ENCODE data around the gene PHLDA3.
A peak's percentile ranks its signal among the peaks of the same experiment; 100 is the strongest.

The PHLDA3 gene

DNA sequence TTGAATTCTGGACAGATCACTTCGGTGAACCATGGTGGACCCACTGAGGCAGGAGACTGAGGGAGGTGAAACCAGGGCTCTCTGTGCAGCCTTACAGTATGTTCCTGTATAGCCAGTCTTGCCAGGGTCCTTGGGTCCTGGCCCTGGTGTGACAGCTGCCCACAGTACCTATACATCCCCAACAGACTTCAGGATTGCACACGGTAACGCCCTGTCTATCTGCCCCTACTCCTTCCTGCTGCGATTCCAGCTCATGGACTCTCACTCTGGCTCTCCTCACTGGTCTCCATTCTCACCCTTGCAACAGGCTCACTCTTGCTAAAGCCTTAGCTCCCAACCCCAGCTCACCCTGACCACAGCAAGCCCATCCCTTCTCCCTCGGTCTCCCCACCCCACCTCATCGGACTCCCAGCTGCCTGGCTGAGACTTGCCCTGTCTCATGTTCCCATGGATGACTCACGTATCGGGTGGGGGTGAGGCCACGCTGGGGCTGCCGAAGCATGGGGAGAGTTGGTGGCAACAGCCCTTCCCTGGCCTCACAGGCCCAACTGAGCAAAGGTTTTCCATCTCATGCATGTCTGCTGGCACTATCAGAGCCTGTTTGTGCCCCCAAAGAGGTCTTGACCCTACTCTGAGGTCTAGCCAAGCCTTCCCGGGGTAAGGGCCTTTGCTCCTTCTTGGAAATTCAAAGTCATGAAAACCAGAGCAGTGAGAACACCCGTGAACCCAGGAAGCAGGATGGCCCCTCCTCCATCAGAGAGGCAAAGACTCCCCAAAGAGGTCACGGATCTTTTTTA lies 7.1 kb downstream of the PHLDA3 start:
- peak; percentile 88 to 90 for DNase-seq (ENCODE audit: low read depth in 2 of 2)

DNA sequence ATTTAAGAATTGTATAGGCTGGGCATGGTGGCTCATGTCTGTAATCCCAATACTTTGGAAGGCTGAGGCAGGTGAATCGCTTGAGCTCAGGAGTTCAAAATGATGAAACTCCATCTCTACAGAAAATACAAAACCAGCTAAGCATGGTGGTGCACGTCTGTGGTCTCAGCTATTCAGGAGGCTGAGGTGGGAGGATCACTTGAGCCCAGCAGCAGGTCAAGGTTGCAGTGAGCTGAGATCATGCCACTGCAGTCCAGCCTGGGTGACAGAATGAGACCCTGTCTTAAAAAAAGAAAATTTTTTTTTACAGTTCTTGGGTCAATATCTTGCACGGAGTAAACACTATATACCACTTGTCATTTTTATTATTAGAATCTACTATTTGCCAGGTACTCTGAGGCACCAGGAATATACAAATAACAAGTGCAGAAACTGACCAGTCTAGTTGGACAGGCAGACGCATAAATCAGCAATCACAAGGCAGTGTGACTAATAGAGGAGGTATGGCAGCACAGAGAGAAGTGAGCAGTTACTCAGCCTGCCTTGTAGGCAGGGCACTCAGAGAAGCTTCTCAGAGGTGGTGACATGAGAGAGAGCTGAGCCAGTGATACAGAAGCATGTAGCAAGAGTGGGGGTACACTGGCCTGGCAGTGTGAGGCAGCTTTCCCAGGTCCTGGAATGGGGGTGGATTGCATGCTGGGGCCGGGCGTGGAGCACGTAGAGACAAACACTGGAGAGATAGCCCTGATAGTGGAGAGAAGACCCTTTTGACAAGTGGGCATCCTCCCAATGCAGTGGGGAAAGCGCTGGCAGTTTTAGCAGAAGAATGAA lies 8.0 kb downstream of the PHLDA3 start:
- DNase-seq (ENCODE audit: low read depth in 2 of 2): peak; percentile 82 to 84

DNA sequence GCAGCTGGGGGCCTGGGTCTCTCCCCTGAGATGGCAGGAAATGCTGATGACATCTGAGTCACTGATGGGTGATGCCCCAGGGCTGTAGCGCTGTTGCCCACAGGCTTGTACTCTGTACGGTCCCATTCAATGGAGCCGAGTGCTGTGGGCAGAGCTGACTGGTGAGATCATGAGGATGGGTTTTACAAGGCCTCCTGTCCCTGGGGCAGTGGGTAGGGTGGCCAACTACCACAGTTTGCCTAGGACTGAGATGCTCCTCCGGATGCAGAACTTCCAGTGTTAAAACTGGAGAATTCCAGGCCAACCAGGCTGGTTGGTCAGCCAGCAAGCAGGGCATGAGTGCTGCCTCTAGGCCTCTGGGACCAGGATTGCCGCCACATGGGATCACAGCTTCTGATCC lies 9.2 kb downstream of the PHLDA3 start:
- DNase-seq (ENCODE audit: low read depth in 2 of 2): no peak

DNA sequence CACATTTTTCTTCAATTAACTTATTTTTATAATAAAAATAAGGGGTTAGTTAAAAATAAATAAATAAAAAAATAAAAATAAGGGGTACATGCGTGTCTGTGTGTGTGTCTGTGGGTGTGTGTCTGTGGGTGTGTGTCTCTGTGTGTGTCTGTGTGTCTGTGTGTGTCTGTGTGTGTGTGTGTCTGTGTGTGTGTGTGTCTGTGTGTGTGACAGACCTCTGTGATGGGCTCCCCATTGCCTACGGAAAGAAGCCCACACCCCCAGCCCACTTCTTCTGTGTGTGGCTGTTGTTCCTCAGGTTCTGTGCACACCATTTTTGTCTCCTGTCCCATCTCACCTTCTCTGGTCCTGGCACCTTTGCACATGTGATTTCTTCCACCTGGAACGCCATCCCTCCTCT lies 9.9 kb downstream of the PHLDA3 start:
- DNase-seq (ENCODE audit: low read depth in 2 of 2): no peak

DNA sequence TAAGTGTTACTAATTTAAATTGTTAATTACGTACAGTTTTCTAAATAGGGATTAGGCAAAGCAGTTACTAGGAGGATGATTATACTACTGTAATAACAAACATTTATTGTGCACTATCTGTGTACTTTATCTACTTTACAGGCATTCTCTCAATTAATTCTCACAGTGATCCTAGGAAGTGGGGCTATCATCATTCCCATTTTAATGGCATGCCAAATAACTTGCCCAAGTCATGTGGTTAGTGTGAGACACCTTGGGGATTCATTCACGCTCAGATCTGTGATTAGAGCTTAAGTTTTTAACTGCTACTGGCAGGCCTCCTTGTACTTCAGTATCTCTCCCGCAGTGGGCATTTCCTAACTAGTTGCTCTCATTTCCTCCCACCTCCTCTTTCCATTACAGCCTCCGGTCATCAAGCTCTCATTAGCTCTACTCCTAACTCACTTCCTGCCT lies 11.5 kb downstream of the PHLDA3 start:
- no peak for DNase-seq (ENCODE audit: low read depth in 2 of 2)

DNA sequence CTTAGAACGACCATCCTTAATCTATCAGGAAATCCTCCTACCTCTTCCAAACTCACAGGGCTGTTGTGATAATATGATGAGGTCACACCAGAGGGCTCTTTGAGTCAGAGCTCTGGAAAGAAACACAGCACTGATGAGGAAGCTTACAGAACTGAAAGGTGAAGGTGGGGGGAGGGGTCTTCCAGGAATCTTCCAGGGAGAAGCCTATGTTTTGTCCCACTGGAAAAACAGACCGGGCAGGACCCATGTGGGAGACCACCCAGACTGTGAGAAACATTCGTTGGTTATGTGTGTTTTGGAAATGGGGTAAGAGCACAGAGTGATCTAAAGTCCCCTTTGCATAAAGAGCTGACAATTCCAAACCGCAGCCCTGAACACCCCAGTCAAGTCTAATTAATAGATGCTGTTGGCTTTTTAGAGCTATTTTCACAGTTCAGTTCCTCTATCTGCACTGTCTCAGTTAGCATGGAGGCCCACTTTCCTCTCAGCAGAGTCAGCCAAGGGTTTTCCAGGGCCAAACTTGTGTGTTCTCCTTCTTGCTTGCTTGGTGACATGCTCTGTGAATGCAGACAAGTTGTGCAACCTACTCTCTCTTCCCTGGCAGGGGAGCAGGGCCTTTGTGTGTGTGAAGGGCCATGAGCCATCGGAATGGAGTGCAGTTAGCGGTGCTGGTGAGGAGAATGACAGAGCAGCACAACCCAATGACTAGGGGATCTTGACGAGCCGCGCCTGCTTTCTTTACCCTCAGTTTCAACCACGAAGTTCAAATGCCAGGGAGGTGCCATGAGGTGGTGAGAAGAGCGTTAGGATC lies 12.3 kb downstream of the PHLDA3 start:
- peak; percentile 84 to 86 for DNase-seq (ENCODE audit: low read depth in 2 of 2)

DNA sequence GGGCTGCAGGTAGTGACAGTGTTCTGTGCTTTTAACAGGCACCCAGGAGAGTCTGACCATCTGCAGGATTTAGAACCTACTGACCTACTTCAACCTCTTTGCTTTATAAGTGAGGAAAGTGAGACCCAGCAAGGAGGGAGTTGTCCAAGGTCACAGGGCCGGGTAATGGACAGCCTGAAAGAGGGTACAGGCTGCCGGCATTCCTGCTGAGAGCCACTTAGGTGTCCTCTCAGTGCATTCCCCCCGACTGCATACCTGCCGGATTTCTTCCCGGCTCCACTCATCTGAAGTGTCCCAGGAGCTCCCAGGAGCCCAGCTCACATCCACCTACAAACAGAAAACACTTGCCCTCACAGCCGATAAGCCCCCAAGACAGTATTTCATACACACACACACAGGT lies 13.9 kb downstream of the PHLDA3 start:
- no peak for DNase-seq (ENCODE audit: low read depth in 2 of 2)

DNA sequence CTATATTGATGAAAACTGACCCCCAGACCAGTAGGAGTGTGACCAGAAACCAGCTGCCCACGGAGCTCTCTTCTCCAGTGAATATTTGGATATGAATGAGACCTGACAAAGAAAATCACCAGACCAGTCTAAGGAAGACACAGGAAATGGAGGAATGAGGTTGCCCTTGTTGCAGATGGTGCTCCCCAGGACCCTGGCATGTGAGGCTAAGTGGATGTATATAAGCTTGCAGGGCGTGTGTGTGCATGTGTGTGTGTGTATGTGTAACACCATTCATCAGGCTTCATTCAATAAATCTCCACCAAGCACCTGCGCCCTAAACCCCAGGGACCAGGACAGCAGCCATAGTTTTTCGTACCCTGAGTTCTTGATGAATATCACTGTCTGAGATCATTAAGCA lies 14.4 kb downstream of the PHLDA3 start:
- no peak for DNase-seq (ENCODE audit: low read depth in 2 of 2)

DNA sequence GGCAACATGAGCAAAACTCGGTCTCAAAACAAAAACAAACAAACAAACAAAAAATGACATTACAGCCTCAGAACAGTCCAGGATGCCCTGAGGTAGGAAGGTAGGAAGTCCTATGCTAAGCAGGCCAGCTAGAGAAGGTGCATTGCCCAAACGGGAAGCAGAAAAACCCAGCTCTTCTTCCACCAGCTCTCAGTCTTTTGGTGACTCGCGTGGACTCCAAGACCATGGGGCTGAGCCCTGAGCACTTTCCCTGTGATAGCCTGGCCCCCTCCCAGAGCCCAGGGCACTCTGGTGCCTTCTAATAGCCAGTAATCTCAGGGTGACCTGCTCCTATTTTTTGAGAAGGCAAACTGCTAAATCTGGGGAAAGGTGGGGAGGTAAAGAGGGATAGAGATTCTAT lies 16.1 kb downstream of the PHLDA3 start:
- no peak for DNase-seq (ENCODE audit: low read depth in 2 of 2)

DNA sequence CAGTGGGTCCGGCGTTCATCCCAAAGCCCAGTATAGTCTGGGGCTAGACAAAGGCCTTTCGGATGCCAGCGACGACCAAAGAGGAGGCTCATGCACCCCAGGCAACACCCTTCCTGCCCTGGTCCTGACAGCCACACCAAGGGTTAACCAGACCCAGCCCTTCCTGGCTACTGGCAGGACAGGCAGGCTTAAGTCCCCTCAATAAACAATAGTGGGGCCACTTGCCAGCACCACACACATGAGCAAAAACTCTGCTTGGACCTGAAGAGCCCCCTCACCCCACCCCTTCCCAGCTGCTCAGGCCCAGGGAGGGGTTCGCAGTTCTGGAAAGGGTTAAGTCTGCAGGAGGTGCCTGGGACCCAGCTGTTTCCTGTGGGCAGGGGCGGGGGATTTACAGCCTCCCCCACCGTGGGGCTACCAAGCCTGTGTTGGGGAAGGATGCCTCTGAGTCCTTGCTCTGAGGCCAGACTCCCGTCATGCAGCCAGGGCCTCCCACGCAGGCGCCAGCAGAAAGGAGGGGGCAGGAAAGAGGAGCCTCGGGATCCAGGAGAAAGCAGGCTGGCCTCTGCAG lies 18.2 kb downstream of the PHLDA3 start:
- DNase-seq (ENCODE audit: low read depth in 2 of 2): peak in 1 of 2 experiments; percentile 54

DNA sequence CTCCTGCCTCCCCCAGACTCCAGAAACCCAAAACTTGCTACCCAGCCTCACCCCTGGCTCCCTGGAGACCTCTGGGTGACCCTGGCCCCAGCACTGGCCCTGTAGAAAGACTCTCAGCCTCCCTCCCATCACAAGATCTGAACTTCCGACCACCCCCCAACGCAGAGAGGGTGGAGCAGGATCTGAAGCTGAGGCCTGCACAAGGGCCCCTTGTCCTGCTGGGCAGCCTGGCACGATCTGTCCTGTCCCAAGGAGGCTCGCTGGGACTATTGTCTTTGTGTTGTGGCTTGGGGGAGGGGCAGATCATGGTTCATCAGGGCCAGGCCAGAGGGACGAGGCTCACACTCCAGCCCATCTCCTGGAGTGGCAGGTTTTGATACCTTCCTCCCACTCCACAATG lies 20.0 kb downstream of the PHLDA3 start:
- DNase-seq (ENCODE audit: low read depth in 2 of 2): no peak

DNA sequence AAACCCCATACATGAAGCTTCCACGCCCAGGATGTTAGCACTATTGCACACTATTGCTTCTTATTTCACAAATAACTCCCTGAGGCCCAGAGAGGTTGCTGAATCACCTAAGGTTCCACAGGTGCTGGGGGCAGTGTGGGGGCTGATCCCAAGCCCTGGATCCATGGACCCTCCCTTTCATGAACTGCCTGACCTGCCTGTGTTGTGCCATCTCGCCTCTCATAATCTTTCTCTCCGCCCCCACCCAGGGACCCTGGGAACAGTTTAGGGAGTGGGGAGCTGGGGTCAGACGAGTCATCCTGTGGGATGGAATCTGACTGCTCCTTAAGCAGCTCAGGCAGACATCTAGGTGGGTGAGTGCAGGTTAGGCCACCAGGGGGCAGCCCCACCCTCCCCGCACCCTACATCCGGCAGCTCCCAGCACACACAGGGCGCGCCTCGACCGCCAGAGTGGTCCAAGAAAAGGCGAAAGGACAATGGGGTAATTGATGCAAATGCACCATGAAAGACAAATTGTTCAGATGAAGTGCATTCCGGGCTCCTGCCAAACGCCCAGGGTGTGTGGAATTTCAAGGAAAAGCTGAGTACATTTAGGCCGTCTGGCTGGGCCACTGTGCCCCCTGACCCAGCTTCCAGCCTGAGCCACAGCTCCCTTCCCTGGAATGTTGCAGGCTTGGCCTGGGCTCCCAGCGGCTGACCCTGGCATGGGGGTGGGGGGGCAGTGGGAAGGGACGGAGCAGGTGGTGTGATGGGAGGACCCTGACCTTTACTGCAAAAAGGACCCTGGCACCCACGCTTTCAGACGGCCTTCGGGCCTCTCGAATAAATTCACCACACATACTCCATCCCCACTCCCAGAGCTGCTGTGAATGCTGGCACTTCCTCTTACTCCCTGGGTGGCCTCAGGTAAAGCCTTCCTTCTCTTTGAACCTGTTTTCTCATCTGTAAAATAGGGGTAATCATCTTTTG lies 20.8 kb downstream of the PHLDA3 start:
- DNase-seq (ENCODE audit: low read depth in 2 of 2): no peak

DNA sequence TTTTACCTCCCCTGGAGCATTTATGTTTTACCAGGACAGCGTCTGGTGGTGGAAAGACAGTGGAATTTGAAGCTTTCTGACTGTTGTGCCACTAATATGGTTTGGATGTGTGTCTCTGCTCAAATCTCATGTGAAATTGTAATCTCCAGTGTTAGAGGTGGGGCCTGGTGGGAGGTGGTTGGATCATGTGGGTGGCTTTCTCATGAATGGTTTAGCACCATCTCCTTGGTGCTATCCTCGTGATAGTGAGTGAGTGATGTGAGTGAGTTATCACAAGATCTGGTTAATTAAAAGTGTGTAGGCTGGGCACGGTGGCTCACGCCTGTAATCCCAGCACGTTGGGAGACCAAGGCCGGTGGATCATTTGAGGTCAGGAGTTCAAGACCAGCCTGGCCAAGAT lies 23.7 kb downstream of the PHLDA3 start:
- DNase-seq (ENCODE audit: low read depth in 2 of 2): no peak

DNA sequence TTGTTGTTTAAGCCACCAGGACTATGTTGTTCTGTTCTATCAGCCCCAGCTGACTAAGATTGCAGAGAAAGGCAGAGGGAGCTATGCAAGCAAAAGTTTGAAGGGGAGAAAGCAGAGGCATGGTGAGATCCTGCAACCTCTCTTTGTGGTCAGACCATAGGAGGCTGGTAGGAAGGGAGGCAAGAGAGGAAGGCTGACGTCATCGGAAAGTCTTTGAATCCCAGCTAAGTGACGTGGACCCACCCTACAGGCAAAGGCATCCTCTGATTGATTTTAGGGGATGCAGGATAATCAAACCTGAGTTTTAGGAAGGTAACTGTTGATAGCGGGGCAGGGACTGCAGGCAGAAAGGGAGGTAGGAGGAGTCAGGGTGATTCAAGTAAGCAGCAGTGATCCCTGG lies 24.2 kb downstream of the PHLDA3 start:
- no peak for DNase-seq (ENCODE audit: low read depth in 2 of 2)

DNA sequence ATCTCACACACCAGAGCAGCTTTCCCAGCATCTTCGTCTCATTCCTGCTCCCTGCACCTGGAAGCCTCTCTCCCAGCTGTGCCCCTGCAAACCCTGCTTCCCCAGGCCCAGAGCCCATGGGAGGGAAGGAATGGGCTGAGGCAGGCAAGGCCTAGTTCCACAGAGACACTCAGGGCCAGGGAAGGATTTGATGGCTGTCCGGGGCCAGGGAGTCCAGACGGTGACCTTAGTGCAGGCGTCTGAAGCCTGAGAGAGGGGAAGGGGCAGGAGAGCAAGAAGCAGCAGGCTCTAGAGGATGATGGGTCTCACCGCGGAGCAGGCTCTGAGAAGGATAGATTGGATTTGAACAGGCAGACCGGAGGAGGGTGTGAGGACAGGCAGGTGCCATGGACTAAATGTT lies 25.2 kb downstream of the PHLDA3 start:
- DNase-seq (ENCODE audit: low read depth in 2 of 2): no peak

DNA sequence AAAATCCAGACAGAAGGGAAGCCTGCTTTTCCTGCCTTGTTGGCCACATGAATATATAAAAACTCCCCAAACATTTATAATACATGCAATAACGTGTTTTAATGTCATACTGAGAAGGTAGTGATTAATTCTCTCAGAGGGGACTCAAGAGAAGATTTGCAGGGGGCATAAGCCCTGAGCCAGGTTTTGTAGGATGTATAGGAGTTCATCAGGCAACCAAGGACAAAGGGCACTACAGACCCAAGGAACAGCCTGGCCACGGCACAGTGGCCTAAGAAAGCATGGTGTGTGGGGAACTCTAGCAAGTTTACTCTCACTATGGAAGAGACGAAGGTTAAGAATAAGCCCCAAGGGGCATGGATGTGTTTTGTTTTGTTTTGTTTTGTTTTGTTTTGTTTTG lies 32.0 kb downstream of the PHLDA3 start:
- DNase-seq (ENCODE audit: low read depth in 2 of 2): no peak

DNA sequence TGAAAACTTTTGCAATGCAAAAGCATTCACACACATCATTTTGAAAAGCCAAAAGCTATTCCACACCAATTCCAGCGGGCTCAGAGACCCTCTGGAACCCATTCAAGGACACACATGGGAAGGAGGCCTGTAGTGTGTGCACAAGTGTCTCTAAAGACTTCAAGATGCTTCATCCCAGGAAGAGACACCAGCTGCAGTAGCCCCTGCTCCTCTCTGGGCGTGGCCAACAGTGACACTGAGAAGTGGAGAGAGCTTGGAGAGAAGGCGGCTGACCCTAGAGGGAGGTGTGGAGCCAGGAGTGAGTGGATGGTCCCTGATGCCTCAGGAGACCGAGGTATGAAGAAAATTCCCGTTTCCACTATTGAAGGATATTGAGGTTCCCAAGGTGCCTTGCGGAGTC lies 32.6 kb downstream of the PHLDA3 start:
- no peak for DNase-seq (ENCODE audit: low read depth in 2 of 2)

DNA sequence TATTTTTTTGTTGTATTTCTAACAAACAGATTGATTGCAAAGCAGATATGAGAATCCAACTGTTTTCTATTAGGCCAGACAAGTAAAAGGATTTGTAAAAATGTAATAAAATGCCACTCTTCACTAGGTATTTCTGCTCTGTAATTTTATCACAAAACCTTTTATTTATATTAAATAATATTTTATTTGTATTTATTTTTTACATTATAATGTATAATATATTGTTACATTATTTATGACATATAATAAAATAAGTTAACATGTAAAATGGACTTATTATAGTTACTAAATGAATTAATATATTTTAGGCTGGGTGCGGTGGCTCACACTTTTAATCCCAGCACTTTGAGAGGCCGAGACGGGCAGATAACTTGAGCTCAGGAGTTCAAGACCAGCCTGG lies 34.7 kb downstream of the PHLDA3 start:
- DNase-seq (ENCODE audit: low read depth in 2 of 2): no peak

DNA sequence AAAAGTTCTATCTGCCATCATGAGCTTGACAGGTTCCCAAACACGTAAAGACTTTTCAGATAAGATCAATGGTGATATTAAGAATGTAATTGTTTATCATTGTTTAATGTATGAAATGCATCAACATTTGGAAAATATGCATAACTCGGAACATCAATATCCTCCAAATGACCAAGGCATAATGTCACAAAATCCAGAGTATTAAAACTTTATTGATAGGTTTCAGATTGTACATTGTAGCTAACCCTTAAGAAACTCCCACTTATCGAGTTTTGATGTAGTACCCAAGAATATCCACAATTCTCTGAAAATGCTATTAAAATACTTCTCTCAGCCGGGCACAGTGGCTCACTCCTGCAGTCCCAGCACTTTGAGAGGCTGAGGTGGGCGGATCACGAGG lies 35.4 kb downstream of the PHLDA3 start:
- no peak for DNase-seq (ENCODE audit: low read depth in 2 of 2)

DNA sequence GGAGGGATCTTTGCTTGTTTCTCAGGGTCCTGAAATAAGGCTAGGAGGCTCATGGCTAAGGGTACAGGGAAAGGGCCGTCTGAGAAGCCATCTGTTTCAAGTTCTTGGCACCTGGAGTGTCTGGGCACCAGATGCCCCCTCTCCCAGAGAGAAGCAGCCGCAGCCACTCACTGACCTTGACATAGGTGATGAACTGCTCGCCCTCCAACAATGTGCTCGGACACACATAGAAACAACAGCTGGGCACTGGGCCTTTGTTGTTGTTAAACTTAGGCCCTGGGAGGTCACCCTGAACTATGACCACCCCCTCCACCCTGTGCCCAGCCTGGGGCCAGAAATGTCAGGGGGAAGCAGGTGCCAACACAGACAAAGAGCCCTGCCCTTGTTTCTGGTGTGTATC lies 38.2 kb downstream of the PHLDA3 start:
- no peak for DNase-seq (ENCODE audit: low read depth in 2 of 2)

Measured in fibroblast of skin of left quadriceps (primary cell).